ENCODE measurements around the gene CD274.
A peak's percentile ranks its signal among the peaks of the same experiment; 100 is the strongest.

CD274 gene

DNA sequence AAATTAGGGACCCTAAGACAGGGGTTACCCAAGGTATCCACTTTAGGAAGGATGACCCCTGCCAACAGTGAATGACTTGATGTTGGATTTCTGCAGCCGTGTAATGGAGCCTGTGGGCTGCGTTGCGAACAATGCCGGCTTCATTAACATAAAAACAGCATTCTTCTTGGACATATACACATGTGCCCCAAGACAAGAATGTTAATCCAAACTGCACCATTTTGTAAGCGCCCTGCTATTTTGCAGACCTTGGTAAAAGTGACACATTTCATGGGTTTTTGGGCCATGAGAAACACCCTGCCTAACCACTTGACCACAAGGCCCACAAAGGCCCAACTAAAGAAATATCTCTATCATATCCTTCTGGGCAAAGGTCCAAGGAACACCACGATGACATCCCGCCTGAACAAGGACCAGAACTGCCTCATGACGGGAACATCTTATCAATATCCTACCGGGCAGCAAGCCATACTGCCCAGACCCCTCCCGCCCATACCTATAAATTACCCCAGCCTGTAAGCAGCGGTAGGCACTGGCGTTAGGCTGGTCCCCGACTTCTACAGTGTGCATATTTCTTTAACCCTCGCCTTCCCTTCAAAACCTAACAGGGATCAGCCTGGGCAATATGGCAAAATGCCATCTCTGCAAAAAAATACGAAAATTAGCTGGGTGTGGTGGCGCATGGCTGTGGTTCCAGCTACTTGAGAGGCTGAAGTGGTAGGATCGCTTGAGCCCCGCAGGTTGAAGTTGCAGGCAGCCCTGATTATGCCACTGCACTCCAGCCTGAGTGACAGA, 50.3 kb downstream of the CD274 start:
- H3K4me3 ChIP-seq = no peak overlapping the region
- DNase-seq = no peak
- H3K27me3 ChIP-seq = no peaks in the 10 kb centered on the region
- no peak overlapping the region for H3K27ac ChIP-seq
- TF ChIP-seq, protein P1, sequence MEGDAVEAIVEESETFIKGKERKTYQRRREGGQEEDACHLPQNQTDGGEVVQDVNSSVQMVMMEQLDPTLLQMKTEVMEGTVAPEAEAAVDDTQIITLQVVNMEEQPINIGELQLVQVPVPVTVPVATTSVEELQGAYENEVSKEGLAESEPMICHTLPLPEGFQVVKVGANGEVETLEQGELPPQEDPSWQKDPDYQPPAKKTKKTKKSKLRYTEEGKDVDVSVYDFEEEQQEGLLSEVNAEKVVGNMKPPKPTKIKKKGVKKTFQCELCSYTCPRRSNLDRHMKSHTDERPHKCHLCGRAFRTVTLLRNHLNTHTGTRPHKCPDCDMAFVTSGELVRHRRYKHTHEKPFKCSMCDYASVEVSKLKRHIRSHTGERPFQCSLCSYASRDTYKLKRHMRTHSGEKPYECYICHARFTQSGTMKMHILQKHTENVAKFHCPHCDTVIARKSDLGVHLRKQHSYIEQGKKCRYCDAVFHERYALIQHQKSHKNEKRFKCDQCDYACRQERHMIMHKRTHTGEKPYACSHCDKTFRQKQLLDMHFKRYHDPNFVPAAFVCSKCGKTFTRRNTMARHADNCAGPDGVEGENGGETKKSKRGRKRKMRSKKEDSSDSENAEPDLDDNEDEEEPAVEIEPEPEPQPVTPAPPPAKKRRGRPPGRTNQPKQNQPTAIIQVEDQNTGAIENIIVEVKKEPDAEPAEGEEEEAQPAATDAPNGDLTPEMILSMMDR (IDR thresholded peaks at IDR 0.05) = no peak
- no peaks in the 10 kb centered on the region for H3K36me3 ChIP-seq
- no peaks in the 10 kb centered on the region for H3K4me1 ChIP-seq
- no peaks in the 10 kb centered on the region for H3K9me3 ChIP-seq
- intact Hi-C loops (cut with DNase I; ENCODE audit: low total_unique reads) = no loop called here

DNA sequence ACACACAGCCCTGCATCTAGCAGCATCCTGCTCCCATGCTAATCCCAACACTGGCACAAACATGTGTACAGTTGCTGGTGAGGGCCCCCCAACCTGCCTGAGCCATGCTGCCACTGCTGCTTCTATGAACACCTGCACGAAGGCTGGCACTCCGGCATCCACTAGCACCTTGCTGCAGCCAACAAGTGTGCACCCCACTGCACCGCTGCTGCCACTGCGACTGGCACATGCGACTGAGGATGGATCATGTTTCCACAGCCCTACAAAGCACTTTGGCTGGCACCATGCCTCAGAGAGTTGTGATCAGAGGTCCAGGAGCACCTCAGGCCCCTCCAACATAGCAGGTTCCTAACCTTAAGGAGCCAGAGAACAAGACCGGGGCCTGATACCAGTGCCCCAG, 52.2 kb downstream of the CD274 start:
- no peak overlapping the region for H3K4me3 ChIP-seq
- no peak for DNase-seq
- intact Hi-C loops (cut with DNase I; ENCODE audit: low total_unique reads) = no loop called here
- H3K36me3 ChIP-seq = no peaks in the 10 kb centered on the region
- no peaks in the 10 kb centered on the region for H3K4me1 ChIP-seq
- no peak overlapping the region for H3K27ac ChIP-seq
- H3K9me3 ChIP-seq = no peaks in the 10 kb centered on the region
- no peaks in the 10 kb centered on the region for H3K27me3 ChIP-seq
- TF ChIP-seq, protein P1 (IDR thresholded peaks at IDR 0.05) = no peak

DNA sequence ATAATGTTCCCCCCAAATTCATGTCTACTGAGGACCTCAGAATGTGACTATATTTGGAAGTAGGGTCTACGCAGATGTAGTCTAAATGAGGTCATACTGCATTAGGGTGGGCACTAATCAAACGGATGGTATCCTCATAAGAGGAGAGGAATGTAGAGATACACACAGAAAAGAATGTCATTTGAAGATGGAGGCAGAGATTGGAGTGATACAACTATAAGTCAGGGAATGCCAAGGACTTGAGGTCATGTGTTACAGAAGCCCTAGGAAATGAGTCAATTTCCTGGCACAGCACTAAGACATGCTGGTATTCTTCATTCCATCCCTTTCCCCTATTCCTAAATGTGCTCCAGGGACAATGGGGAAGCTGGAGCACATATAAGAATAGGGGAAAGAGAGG, 59.2 kb downstream of the CD274 start:
- H3K36me3 ChIP-seq = no peaks in the 10 kb centered on the region
- no peak for DNase-seq
- TF ChIP-seq, protein P1 (IDR thresholded peaks at IDR 0.05) = no peak
- intact Hi-C loops (cut with DNase I; ENCODE audit: low total_unique reads) = loop anchor here (5.0 kb wide), 1 partner anchor 973 kb away; no protein-coding TSS in a partner anchor
- H3K4me1 ChIP-seq = peaks cover 0 to 30% (median 12%) of the 10 kb centered on the region in 4 donors
- peak overlapping the region; percentile 60 to 69 for H3K27ac ChIP-seq
- H3K4me3 ChIP-seq = no peak overlapping the region
- no peaks in the 10 kb centered on the region for H3K27me3 ChIP-seq
- H3K9me3 ChIP-seq = no peaks in the 10 kb centered on the region

DNA sequence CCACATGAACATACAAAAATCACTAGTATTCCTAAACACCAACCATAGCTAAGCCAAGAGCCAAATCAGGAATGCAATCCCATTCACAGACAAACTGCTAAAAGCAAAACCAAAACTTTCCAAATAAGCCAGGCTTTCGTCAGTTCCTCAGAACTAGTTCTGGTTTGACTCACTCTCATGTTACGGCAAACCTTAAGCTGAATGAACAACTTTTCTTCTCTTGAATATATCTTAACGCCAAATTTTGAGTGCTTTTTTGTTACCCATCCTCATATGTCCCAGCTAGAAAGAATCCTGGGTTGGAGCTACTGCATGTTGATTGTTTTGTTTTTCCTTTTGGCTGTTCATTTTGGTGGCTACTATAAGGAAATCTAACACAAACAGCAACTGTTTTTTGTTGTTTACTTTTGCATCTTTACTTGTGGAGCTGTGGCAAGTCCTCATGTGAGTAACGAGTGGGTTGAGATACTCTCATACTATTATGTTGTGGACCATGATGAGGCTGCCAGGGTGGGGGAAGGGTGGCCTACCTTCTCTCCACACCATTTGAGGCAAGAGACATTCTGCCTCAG, 60.1 kb downstream of the CD274 start, which contains the start of gene PDCD1LG2:
Gene PDCD1LG2 (plus strand): TSS at position 172 of the 572 bp plus-strand sequence. CDS start 12,016 bp downstream, outside the sequence.
- peaks cover 0 to 30% (median 12%) of the 10 kb centered on the region in 4 donors for H3K4me1 ChIP-seq
- peak within 1 kb of the TSS; percentile 23 to 31 for H3K4me3 ChIP-seq
- H3K36me3 ChIP-seq = no peaks in the 10 kb centered on the region
- DNase-seq = no peak
- peak within 1 kb of the TSS; percentile 60 to 69 for H3K27ac ChIP-seq
- TF ChIP-seq, protein P1 (IDR thresholded peaks at IDR 0.05) = no peak
- intact Hi-C loops (cut with DNase I; ENCODE audit: low total_unique reads) = no loop called here
- no peaks in the 10 kb centered on the region for H3K27me3 ChIP-seq
- H3K9me3 ChIP-seq = no peaks in the 10 kb centered on the region

DNA sequence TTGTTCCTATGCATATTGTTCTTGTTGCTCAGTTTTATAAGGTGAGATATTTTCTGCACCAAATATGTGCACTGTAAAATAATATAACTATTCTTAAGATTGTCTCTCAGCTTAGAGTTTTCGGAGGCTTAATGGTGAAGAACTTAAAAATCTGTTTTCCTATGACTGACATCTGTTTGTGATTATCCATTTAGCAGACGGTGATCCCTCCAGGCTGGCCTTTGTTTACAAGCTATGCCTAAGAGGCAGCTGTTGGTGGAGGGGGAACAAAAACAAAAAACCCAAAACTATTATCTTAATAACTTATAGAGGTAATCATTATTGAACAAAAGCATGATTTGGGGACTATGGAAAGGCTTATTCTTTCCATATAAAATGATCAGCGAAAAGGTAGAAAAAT, 60.6 kb downstream of the CD274 start:
- no peaks in the 10 kb centered on the region for H3K27me3 ChIP-seq
- peak overlapping the region in 1 of 2 donors; percentile 23 for H3K4me3 ChIP-seq
- H3K4me1 ChIP-seq = peaks cover 0 to 30% (median 12%) of the 10 kb centered on the region in 4 donors
- intact Hi-C loops (cut with DNase I; ENCODE audit: low total_unique reads) = no loop called here
- peak overlapping the region; percentile 60 to 69 for H3K27ac ChIP-seq
- H3K36me3 ChIP-seq = no peaks in the 10 kb centered on the region
- H3K9me3 ChIP-seq = no peaks in the 10 kb centered on the region
- TF ChIP-seq, protein P1 (IDR thresholded peaks at IDR 0.05) = no peak
- DNase-seq = no peak
